Left hindlimb (tissue), 1 donor: ENCODE measurements around the gene AOPEP.

Source experiments
- DNase-seq: peaks from one replicate; pipeline ENCODE4 v3.0.0-alpha.2; 2018

Gene AOPEP

GRCh38 chr9:94719878-94720277 lies 6.6 kb upstream of the AOPEP start:
- no peak for DNase-seq

GRCh38 chr9:94720846-94721549 lies 5.5 kb upstream of the AOPEP start:
- no peak for DNase-seq

- no peak for DNase-seq
Observed at GRCh38 chr9:94721754-94722153, 4.7 kb upstream of the AOPEP start.

GRCh38 chr9:94725293-94725692 lies 1.2 kb upstream of the AOPEP start:
- no peak for DNase-seq

- no peak for DNase-seq
Observed at GRCh38 chr9:94728719-94729118, 2.2 kb downstream of the AOPEP start.

- DNase-seq = no peak
Observed at GRCh38 chr9:94729199-94729598, 2.7 kb downstream of the AOPEP start.

GRCh38 chr9:94734054-94734754 lies 7.7 kb downstream of the AOPEP start:
- no peak for DNase-seq

- DNase-seq = no peak
Observed at GRCh38 chr9:94736759-94737158, 10.3 kb downstream of the AOPEP start.

GRCh38 chr9:94740145-94740840 lies 13.8 kb downstream of the AOPEP start:
- no peak for DNase-seq

GRCh38 chr9:94741866-94742265 lies 15.4 kb downstream of the AOPEP start:
- DNase-seq = no peak

GRCh38 chr9:94743035-94743954 lies 16.8 kb downstream of the AOPEP start:
- DNase-seq = no peak

GRCh38 chr9:94745806-94746540 lies 19.5 kb downstream of the AOPEP start:
- no peak for DNase-seq

- DNase-seq = no peak
Observed at GRCh38 chr9:94746541-94747370, 20.3 kb downstream of the AOPEP start.

GRCh38 chr9:94754976-94755475 lies 28.5 kb downstream of the AOPEP start:
- DNase-seq = no peak

GRCh38 chr9:94757158-94757557 lies 30.7 kb downstream of the AOPEP start:
- DNase-seq = no peak

- DNase-seq = no peak
Observed at GRCh38 chr9:94758031-94758430, 31.5 kb downstream of the AOPEP start.

- no peak for DNase-seq
Observed at GRCh38 chr9:94758880-94759279, 32.4 kb downstream of the AOPEP start.

GRCh38 chr9:94760010-94760409 lies 33.5 kb downstream of the AOPEP start:
- no peak for DNase-seq

- no peak for DNase-seq
Observed at GRCh38 chr9:94760660-94761059, 34.2 kb downstream of the AOPEP start.

GRCh38 chr9:94761481-94761880 lies 35.0 kb downstream of the AOPEP start:
- no peak for DNase-seq
